ENCODE results near the gene DCC.

The DCC gene

GRCh38 chr18:52386306-52386705, 46.3 kb downstream of the DCC start:
- no peak for DNase-seq
- Histone ChIP-seq H3K27me3 (replicated peaks; ENCODE audit: insufficient read depth, low read length) (no peaks in the 10 kb centered on the region), H3K9me3 (replicated peaks; ENCODE audit: insufficient read depth, low read length) (no peaks in the 10 kb centered on the region), H3K79me2 (ENCODE audit: low read length) (no peaks in the 10 kb centered on the region), H3K4me1 (ENCODE audit: low read length) (no peaks in the 10 kb centered on the region), H4K20me1 (ENCODE audit: insufficient read depth, low read length) (no peaks in the 10 kb centered on the region), H3K4me3 (ENCODE audit: low read length) (no peak overlapping the region), H3K4me2 (ENCODE audit: low read depth, low read length) (no peak overlapping the region), H3K36me3 (replicated peaks; ENCODE audit: insufficient read depth, low read length) (no peaks in the 10 kb centered on the region), H3K27ac (ENCODE audit: low read length) (no peak overlapping the region), H3K9me2 (replicated peaks; ENCODE audit: insufficient read depth, low read length) (no peaks in the 10 kb centered on the region), H2AFZ (ENCODE audit: low read length) (no peak overlapping the region), H3F3A (ENCODE audit: insufficient read depth, low read length) (no peaks in the 10 kb centered on the region), H3K9ac (ENCODE audit: low read length) (no peak overlapping the region)
- TF ChIP-seq, protein P1, sequence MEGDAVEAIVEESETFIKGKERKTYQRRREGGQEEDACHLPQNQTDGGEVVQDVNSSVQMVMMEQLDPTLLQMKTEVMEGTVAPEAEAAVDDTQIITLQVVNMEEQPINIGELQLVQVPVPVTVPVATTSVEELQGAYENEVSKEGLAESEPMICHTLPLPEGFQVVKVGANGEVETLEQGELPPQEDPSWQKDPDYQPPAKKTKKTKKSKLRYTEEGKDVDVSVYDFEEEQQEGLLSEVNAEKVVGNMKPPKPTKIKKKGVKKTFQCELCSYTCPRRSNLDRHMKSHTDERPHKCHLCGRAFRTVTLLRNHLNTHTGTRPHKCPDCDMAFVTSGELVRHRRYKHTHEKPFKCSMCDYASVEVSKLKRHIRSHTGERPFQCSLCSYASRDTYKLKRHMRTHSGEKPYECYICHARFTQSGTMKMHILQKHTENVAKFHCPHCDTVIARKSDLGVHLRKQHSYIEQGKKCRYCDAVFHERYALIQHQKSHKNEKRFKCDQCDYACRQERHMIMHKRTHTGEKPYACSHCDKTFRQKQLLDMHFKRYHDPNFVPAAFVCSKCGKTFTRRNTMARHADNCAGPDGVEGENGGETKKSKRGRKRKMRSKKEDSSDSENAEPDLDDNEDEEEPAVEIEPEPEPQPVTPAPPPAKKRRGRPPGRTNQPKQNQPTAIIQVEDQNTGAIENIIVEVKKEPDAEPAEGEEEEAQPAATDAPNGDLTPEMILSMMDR (IDR thresholded peaks at IDR 0.05; ENCODE audit: low read length): no peak
- TF ChIP-seq EZH2phosphoT487 (IDR thresholded peaks at IDR 0.05; ENCODE audit: low read length) (no peak), EZH2 (optimal IDR thresholded peaks at IDR 0.05; ENCODE audit: low read depth, low read length) (no peak)

- H3K4me2 ChIP-seq (ENCODE audit: low read depth, low read length): no peak overlapping the region
- H3K4me1 ChIP-seq (ENCODE audit: low read length): peaks cover 5% of the 10 kb centered on the region
- H3K36me3 ChIP-seq (replicated peaks; ENCODE audit: insufficient read depth, low read length): no peaks in the 10 kb centered on the region
- no peaks in the 10 kb centered on the region for H3F3A ChIP-seq (ENCODE audit: insufficient read depth, low read length)
- TF ChIP-seq EZH2phosphoT487 (IDR thresholded peaks at IDR 0.05; ENCODE audit: low read length) (no peak), EZH2 (optimal IDR thresholded peaks at IDR 0.05; ENCODE audit: low read depth, low read length) (no peak)
- TF ChIP-seq, protein P1 (IDR thresholded peaks at IDR 0.05; ENCODE audit: low read length): no peak
- H3K79me2 ChIP-seq (ENCODE audit: low read length): no peaks in the 10 kb centered on the region
- no peak overlapping the region for H2AFZ ChIP-seq (ENCODE audit: low read length)
- H3K9me2 ChIP-seq (replicated peaks; ENCODE audit: insufficient read depth, low read length): no peaks in the 10 kb centered on the region
- no peak for DNase-seq
- H3K9me3 ChIP-seq (replicated peaks; ENCODE audit: insufficient read depth, low read length): no peaks in the 10 kb centered on the region
- H3K4me3 ChIP-seq (ENCODE audit: low read length): no peak overlapping the region
- no peak overlapping the region for H3K9ac ChIP-seq (ENCODE audit: low read length)
- H3K27me3 ChIP-seq (replicated peaks; ENCODE audit: insufficient read depth, low read length): no peaks in the 10 kb centered on the region
- H3K27ac ChIP-seq (ENCODE audit: low read length): no peak overlapping the region
- H4K20me1 ChIP-seq (ENCODE audit: insufficient read depth, low read length): no peaks in the 10 kb centered on the region
Measured at GRCh38 chr18:52387175-52387574, 47.2 kb downstream of the DCC start.

GRCh38 chr18:52391810-52392559, 52.0 kb downstream of the DCC start:
- Histone ChIP-seq H3K4me3 (ENCODE audit: low read length) (no peak overlapping the region), H3K27ac (ENCODE audit: low read length) (peak overlapping the region; percentile 18; the same call in 1 of the 2 replicates)
- peak; percentile 64 for DNase-seq

More at GRCh38 chr18:52391810-52392559, 52.0 kb downstream of the DCC start:
- Histone ChIP-seq H3K79me2 (ENCODE audit: low read length) (no peaks in the 10 kb centered on the region), H3K4me2 (ENCODE audit: low read depth, low read length) (peak overlapping the region; percentile 21; the same call in 1 of the 2 replicates), H2AFZ (ENCODE audit: low read length) (peak overlapping the region; percentile 14; the same call in 1 of the 2 replicates), H4K20me1 (ENCODE audit: insufficient read depth, low read length) (no peaks in the 10 kb centered on the region), H3K36me3 (replicated peaks; ENCODE audit: insufficient read depth, low read length) (no peaks in the 10 kb centered on the region), H3K27me3 (replicated peaks; ENCODE audit: insufficient read depth, low read length) (no peaks in the 10 kb centered on the region), H3K9ac (ENCODE audit: low read length) (no peak overlapping the region), H3K4me1 (ENCODE audit: low read length) (peaks cover 13% of the 10 kb centered on the region), H3K9me2 (replicated peaks; ENCODE audit: insufficient read depth, low read length) (no peaks in the 10 kb centered on the region), H3K9me3 (replicated peaks; ENCODE audit: insufficient read depth, low read length) (no peaks in the 10 kb centered on the region), H3F3A (ENCODE audit: insufficient read depth, low read length) (no peaks in the 10 kb centered on the region)
- TF ChIP-seq, protein P1 (IDR thresholded peaks at IDR 0.05; ENCODE audit: low read length): no peak
- TF ChIP-seq EZH2phosphoT487 (IDR thresholded peaks at IDR 0.05; ENCODE audit: low read length): no peak
- no peak for TF ChIP-seq EZH2 (optimal IDR thresholded peaks at IDR 0.05; ENCODE audit: low read depth, low read length)

Data from MM.1S (cell line).